ENCODE data around the gene PIK3R1.

PIK3R1 gene

DNA sequence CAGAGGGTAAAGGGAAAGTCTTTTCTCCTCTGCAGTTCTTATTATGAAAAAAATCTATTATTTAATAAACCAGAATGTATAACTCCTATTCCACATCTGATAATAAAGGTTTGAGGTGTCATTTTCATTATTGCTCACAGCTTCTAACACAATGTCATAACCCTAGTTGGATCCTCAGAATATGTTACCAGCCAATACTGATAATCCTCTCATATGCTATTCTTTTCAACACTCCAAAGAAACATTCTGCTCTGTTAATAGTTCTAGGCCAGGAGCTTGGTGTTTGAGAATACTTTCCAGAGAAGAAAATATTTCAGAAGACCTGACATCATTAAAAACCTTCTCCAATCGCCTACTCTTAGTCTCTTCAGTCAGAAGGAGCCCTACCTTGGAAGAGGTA, 127.1 kb downstream of the PIK3R1 start:
- TF ChIP-seq, protein P1, sequence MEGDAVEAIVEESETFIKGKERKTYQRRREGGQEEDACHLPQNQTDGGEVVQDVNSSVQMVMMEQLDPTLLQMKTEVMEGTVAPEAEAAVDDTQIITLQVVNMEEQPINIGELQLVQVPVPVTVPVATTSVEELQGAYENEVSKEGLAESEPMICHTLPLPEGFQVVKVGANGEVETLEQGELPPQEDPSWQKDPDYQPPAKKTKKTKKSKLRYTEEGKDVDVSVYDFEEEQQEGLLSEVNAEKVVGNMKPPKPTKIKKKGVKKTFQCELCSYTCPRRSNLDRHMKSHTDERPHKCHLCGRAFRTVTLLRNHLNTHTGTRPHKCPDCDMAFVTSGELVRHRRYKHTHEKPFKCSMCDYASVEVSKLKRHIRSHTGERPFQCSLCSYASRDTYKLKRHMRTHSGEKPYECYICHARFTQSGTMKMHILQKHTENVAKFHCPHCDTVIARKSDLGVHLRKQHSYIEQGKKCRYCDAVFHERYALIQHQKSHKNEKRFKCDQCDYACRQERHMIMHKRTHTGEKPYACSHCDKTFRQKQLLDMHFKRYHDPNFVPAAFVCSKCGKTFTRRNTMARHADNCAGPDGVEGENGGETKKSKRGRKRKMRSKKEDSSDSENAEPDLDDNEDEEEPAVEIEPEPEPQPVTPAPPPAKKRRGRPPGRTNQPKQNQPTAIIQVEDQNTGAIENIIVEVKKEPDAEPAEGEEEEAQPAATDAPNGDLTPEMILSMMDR (IDR thresholded peaks at IDR 0.05; ENCODE audit: control insufficient read depth, extremely low read depth, insufficient read depth), result no peak
- no peak for DNase-seq (ENCODE audit: low read depth)
- no peak overlapping the region for H3K4me3 ChIP-seq (ENCODE audit: low read depth, low read length)

DNA sequence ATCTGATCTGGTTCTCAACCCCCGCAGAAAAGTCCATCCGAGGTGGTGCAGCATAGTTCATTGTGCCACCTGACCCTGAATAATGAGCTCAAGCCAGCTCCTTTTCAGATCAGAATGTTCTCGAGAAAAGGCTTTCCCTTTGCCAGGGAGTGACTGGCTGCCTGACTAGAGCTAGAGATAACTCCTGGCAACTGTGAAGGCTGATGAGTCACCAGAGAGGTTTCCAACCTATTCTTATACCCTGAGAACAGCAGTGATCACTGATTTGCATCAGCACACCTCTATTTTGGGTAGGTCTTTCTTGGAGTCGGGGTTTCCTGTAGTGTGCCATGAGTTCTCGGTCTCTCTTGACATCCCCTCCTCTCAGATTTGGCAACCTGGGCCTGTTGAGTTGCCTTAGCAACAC, 127.9 kb downstream of the PIK3R1 start:
- TF ChIP-seq, protein P1 (IDR thresholded peaks at IDR 0.05; ENCODE audit: control insufficient read depth, extremely low read depth, insufficient read depth), result no peak
- no peak overlapping the region for H3K4me3 ChIP-seq (ENCODE audit: low read depth, low read length)
- peak; percentile 31 for DNase-seq (ENCODE audit: low read depth)

DNA sequence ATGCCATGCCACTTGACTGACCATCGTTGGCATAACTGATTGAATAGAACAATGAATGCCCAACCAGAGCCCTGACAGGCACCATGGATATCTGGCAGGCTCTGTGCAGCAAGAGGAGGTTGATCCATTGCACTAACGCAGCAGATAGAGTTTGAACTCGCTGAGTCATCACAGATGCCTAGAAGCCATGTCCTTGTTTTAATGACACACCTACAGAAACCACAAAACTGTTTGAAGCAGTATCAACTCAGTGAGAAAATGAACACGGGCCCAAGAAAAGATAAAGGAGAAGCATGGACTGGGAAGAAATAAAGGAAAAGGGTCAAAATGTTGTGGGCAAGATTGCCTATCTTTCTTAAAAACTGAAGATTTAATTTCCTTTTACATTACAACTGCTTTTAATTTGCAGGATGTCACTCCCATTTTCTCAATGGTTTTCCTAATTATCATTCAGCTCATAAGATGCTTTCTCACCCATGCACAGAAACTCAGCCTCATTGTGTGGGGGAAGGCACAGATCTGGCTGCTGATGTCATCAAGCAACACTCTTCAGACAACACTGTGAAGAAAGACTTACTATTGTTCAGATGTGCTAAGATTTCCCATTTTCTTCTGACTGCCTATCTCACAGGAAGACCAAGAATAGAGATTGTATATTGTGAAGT, 129.0 kb downstream of the PIK3R1 start:
- DNase-seq (ENCODE audit: low read depth), result no peak
- TF ChIP-seq, protein P1 (IDR thresholded peaks at IDR 0.05; ENCODE audit: control insufficient read depth, extremely low read depth, insufficient read depth), result no peak

DNA sequence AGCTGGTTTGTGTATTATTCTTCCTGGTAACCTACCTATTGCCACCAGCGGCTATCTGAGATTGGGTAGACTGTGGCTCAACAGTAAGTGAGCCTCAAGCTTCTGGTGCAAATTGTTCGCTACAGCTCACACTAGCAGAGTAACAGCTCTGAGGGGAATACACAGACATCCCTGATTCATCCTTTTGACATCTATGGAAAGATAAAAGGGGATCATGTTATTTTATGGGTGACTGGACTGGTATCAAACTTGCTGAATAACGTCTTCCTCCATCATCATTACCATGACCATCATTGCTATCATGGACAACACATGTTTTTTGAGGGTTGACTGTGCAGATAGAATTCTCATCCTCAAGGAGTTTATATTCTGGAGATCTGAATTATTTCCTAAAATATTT, 129.6 kb downstream of the PIK3R1 start:
- no peak for DNase-seq (ENCODE audit: low read depth)
- TF ChIP-seq, protein P1 (IDR thresholded peaks at IDR 0.05; ENCODE audit: control insufficient read depth, extremely low read depth, insufficient read depth), result no peak
- no peak overlapping the region for H3K4me3 ChIP-seq (ENCODE audit: low read depth, low read length)

More for the DNA sequence above, 129.0 kb downstream of the PIK3R1 start:
- H3K4me3 ChIP-seq (ENCODE audit: low read depth, low read length), result no peak overlapping the region

DNA sequence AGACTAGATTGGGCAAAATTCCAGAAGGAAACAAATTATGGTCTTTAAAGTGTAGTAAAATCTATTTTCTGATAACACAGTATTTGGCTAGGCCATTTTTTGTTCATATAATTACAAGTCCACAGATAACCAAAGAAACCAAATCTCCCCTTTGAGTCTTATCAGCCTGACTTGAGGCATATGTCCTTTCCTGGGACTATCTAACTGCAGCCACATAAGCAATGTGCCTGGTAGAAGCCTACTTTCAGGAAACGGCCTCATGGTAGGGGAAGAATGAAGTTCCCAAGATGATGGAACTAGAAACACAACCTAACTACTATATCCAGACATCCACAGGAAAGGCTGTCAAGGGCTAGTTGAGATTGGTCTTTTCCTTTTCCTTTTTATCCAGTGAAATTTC, 130.0 kb downstream of the PIK3R1 start:
- DNase-seq (ENCODE audit: low read depth), result no peak
- TF ChIP-seq, protein P1 (IDR thresholded peaks at IDR 0.05; ENCODE audit: control insufficient read depth, extremely low read depth, insufficient read depth), result no peak
- no peak overlapping the region for H3K4me3 ChIP-seq (ENCODE audit: low read depth, low read length)

DNA sequence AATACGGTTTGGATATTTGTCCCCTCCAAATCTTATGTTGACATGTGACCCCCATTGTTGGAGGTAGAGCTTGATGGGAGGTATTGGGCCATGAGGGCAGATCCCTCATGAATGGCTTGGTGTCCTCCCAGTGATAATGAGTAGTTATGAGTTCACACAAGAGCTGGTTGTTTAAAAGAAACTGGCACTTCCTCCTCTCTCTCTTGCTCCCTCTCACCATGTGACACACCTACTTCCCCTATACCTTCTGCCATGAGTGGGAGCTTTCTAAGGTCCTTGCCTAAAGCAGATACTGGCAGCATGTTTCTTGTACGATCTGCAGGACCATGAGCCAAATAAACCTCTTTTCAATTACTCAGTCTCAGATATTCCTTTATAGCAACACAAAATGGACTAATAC, 132.0 kb downstream of the PIK3R1 start:
- H3K4me3 ChIP-seq (ENCODE audit: low read depth, low read length), result no peak overlapping the region
- DNase-seq (ENCODE audit: low read depth), result no peak
- TF ChIP-seq, protein P1 (IDR thresholded peaks at IDR 0.05; ENCODE audit: control insufficient read depth, extremely low read depth, insufficient read depth), result no peak
